VCaP (cell line): Measurements from ENCODE around the gene MIS12.

Source experiments
- H3K27ac ChIP-seq: fragments of 450-650 bp; 2 replicates; pipeline ENCODE4 v1.5.1; 2017
- TF ChIP-seq, protein P1 (sequence below): fragments of 450-650 bp; conservative IDR thresholded peaks from 2 replicates; pipeline ENCODE4 v1.5.1; 2017; ENCODE audit warnings: mild to moderate bottlenecking, moderate library complexity

MIS12 gene, protein sequence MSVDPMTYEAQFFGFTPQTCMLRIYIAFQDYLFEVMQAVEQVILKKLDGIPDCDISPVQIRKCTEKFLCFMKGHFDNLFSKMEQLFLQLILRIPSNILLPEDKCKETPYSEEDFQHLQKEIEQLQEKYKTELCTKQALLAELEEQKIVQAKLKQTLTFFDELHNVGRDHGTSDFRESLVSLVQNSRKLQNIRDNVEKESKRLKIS

DNA sequence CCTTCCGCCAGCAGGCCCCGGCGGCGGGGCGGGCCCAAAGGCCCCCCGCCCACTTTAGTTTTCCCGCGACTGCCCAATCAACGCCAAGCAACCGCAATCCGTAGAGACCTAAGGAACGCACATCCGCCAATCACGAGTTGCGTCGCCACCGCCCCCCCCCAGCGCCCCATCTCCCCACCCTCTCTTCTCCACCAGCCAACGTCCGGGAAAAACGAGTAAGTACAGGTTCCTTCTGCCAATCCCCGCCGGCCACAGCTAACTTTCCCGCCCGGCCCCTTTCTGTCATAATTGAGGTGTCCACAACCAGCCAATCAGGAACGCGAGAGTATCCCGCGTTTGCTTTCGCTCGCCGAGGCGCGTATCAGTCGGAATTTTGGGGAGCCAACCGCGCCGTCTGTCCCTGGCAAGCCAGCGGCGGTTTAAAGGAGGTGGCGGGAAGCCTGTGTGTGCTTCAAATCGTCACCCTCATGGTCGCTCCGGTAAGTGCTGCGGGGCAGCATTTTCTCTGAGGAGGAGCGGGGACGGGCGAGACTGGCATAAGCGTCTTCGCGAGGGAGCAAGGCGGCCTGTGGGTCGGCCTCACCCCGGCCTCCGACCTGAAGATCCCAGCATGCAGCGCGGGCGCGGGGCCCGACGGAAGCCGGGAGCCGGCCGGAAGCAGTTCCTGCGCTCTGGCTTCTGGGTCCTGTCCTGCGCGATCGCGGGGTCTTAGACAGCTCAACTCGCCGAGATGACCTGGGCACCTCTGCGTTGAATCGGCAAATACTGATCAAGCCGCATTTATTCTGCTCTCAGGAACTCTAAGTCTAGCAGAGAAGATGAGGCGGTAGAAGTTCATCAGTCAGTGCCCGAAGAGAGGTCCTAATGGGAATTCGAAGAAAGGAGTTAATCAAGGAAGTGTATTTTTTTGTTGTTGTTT is at the start of gene MIS12:
MIS12 (plus strand) TSS at position 361 of the 919 bp plus-strand sequence. CDS start 2,297 bp downstream, outside the sequence.
- peak within 1 kb of the TSS; percentile 89 for H3K27ac ChIP-seq
- TF ChIP-seq, protein P1, sequence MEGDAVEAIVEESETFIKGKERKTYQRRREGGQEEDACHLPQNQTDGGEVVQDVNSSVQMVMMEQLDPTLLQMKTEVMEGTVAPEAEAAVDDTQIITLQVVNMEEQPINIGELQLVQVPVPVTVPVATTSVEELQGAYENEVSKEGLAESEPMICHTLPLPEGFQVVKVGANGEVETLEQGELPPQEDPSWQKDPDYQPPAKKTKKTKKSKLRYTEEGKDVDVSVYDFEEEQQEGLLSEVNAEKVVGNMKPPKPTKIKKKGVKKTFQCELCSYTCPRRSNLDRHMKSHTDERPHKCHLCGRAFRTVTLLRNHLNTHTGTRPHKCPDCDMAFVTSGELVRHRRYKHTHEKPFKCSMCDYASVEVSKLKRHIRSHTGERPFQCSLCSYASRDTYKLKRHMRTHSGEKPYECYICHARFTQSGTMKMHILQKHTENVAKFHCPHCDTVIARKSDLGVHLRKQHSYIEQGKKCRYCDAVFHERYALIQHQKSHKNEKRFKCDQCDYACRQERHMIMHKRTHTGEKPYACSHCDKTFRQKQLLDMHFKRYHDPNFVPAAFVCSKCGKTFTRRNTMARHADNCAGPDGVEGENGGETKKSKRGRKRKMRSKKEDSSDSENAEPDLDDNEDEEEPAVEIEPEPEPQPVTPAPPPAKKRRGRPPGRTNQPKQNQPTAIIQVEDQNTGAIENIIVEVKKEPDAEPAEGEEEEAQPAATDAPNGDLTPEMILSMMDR: no peak

DNA sequence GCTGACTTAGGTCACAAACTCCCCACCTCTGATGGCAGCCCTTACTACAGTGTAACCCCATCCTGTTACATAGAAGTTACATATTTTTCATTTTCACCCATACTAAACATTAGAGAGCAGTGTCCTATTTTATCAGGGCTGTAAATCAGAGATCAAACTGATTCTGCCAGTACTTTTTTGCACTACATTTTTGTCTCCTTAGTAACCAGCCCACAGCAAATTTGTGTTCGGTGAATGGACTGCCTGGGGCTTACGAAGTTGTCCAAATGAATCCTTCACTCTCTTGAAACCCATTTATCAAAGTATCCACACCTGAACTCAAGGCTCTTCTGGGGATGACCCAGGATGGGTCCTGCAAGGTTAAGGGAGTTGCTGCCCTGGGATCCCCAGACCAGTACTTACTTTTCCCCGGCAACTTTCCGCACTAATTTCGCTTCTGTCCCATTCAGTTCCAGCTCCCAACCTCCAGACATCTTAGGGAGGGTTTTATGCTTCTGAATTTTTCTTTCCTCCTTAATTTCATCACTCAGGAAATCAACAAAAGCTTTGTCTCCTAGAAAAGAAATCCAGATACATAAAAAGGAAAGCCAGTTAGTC is 48.5 kb upstream of the MIS12 start:
- TF ChIP-seq, protein P1: no peak
- peak overlapping the region; percentile 80 for H3K27ac ChIP-seq

DNA sequence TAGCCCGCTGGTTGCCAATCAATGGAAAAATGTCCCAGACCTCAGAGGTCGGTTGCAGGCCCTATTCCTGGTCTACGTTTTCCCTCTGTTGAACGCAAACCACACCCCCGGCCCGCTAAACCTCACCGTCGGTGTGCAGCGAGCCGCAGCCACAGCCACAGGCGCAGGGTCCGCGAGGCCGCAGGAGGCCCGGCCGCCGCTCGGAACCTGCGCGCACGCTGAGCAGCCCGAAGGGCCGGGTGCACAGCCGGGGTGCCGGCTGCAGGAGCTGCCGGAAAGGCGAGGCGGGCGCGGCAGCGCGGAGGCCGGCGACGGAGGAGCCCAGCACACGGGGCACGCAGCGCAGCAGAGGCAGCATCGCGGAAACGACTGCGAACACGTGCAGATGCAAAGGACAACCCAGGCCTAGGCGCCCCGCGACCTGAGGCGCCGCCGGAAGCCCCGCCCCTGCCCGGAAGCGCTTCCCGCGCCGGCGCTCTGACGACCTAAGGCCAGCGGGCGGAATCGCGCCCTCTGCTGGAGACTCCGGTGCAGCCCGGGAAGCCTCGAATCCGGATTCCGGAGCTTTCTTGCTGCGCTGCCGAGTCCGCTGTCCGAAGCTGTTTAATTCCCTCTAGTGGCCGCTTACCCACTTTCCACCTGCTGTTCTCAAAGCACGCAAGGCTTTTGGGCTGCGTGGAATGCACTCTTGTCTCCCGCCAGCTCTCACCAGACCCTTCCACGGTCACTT is 47.5 kb upstream of the MIS12 start, which contains the start of gene C1QBP:
C1QBP (minus strand) TSS at position 440 of the 730 bp plus-strand sequence; CDS start at position 358, 82 bp downstream.
- TF ChIP-seq, protein P1: peak; percentile 96
- peak within 1 kb of the TSS; percentile 80 for H3K27ac ChIP-seq

DNA sequence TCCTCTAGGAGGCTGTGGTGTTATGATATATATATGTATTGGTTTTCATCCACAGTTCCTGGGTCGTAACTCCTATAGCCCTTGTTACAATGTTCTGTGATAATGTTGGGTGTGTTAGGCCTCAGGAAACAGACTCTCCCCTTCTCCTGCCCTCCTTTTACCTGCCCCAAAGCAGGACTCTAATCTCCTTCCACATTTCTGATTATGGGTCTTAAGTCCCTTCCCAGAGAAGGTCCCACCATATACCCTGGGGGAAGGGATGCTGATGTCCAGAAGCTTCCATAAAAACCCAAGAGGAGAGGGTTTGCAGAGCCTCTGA is 47.0 kb upstream of the MIS12 start:
- peak overlapping the region; percentile 80 for H3K27ac ChIP-seq
- TF ChIP-seq, protein P1: no peak; the same call in 1 of the 2 replicates

DNA sequence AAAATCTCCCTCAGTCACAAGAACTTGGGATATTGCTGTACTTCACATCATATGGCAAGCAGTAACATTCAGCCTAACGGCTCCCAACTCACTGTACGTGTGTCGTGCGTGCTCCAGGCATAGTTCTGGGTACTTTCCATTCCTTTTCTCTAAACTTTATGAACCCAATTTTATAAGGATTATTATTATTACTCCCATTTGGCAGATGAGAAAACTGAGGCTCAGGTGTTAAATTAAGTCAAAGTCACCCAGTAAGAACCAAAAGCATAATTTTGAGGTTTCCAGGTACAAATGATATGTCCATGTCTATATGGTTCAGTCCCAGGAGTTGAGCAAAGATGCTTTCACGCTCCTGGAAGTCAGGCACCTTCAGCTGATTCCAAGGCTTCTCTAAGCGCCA is 42.6 kb upstream of the MIS12 start:
- no peak overlapping the region for H3K27ac ChIP-seq
- TF ChIP-seq, protein P1: no peak

DNA sequence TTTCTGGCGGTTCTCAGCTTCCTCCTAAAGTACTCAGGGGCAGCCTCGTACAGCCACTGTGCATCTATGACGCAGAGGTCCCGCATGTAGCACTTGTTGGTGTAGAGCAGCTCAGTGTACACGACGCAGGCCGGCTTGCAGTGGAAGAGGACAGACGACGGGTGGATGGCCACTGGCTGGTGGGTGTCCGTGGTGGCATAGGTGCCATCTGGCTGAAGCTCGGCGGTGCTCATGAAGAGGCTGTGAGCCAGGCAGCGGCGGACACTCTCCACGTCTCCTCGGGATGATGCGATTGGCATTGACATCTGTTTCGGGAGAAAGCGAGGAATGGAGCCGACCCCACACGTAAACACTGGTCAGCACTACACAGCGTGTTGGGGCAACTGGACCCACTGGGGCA is 42.2 kb upstream of the MIS12 start:
- no peak overlapping the region for H3K27ac ChIP-seq
- TF ChIP-seq, protein P1: no peak

DNA sequence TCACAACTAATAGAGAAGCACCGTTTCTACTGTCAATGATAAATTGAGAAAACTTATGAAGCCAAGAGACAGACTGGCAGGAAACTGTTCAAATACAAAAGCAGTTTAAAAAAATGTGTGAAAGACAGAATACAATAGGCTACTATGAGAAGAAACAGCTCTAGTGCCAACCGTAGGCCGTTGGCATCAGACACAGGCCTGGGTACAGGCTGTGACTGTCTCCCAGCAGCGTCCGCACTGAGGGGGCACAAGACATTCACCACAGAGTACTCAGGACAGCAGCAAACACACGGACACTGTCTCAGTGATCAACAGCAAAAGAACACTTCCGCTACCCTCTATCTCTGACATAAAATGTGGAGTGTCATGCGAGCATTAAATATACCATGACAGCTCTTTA is 39.6 kb upstream of the MIS12 start:
- TF ChIP-seq, protein P1: no peak
- no peak overlapping the region for H3K27ac ChIP-seq
